ENCODE results near the gene RAB23. TPM values are rescaled to one million over a fixed set of nuclear protein-coding genes. Genes with fewer than 3 reads are reported as not detected.

RAB23 gene
- total RNA-seq, 1 experiment from 2014 or later: 18.1 TPM

DNA sequence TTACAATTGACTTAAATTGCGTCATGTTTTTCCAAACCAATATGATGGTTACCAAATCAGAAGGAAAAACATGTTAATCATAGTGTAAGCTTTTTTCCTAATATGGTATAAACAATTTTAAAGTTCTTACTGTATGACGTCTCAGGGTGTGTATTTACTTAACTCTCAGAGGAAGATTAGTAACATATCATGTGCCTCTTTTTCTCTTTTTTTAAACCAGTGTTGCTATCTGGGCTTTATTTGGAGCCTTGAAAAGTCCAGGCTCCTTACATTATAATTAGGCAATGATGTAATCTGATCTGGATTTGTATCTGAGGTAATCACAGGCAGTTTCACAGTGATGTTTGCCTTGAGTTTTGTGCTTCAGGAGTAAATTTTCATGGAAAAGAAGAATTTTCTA lies 20.4 kb upstream of the RAB23 start:
- Histone ChIP-seq H2AFZ (ENCODE audit: low read length) (no peak overlapping the region), H2BK120ac (ENCODE audit: low read depth, low read length, poor library complexity, severe bottlenecking) (no peak overlapping the region), H3K56ac (ENCODE audit: insufficient read length, low read depth, low read length) (no peak overlapping the region), H3K9me3 (ENCODE audit: control insufficient read depth, low read depth, low read length) (no peaks in the 10 kb centered on the region), H2BK5ac (ENCODE audit: insufficient read length, low read length) (no peak overlapping the region), H3K9ac (ENCODE audit: extremely low read depth, insufficient read length, low read length) (no peak overlapping the region), H3K79me1 (ENCODE audit: insufficient read depth, low read depth, low read length, poor library complexity, severe bottlenecking) (no peaks in the 10 kb centered on the region), H3K4me1 (ENCODE audit: insufficient read depth, low read length) (no peaks in the 10 kb centered on the region), H3K27me3 (ENCODE audit: insufficient read depth, low read length) (no peaks in the 10 kb centered on the region), H4K91ac (ENCODE audit: insufficient read length, low read depth, low read length) (no peak overlapping the region), H3K4me2 (ENCODE audit: insufficient read depth, insufficient read length, low read length) (no peak overlapping the region), H3K79me2 (ENCODE audit: insufficient read depth, low read length) (no peaks in the 10 kb centered on the region), H4K5ac (ENCODE audit: insufficient read length, low read depth, low read length) (no peak overlapping the region), H4K8ac (replicated peaks; ENCODE audit: insufficient read length, low read depth, low read length) (no peak overlapping the region), H2BK15ac (ENCODE audit: low read depth, low read length) (no peak overlapping the region), H2BK12ac (ENCODE audit: insufficient read length, low read depth, low read length) (no peak overlapping the region), H3K27ac (ENCODE audit: insufficient read length, low read depth, low read length) (no peak overlapping the region), H3T11ph (ENCODE audit: low read length) (no peak overlapping the region), H4K20me1 (ENCODE audit: control insufficient read depth, insufficient read depth, insufficient read length) (no peaks in the 10 kb centered on the region), H3K23ac (ENCODE audit: insufficient read length, low read depth, low read length) (no peak overlapping the region), H3K23me2 (ENCODE audit: insufficient read length, low read depth, low read length, poor library complexity, severe bottlenecking) (no peaks in the 10 kb centered on the region), H2AK5ac (ENCODE audit: insufficient read length, low read length) (no peak overlapping the region), H3K4ac (ENCODE audit: low read depth, low read length) (no peak overlapping the region), H3K18ac (ENCODE audit: insufficient read length, low read depth, low read length) (no peak overlapping the region), H2BK20ac (ENCODE audit: low read depth, low read length, poor library complexity, severe bottlenecking) (no peak overlapping the region), H3K14ac (ENCODE audit: insufficient read depth, low read length) (no peak overlapping the region)
- WGBS (ENCODE audit: extremely low coverage, insufficient read length, low lambda C conversion rate): no CpG with 5 or more reads among the region's 2 CpGs
- no peaks in the 10 kb centered on the region for H3K4me1 Mint-ChIP-seq
- H3K27me3 Mint-ChIP-seq (ENCODE audit: low read depth): no peaks in the 10 kb centered on the region; the same call in 1 of the 2 replicates
- DNase-seq: no peak
- H3K4me3 Mint-ChIP-seq: no peak overlapping the region
- TF ChIP-seq, protein P1, sequence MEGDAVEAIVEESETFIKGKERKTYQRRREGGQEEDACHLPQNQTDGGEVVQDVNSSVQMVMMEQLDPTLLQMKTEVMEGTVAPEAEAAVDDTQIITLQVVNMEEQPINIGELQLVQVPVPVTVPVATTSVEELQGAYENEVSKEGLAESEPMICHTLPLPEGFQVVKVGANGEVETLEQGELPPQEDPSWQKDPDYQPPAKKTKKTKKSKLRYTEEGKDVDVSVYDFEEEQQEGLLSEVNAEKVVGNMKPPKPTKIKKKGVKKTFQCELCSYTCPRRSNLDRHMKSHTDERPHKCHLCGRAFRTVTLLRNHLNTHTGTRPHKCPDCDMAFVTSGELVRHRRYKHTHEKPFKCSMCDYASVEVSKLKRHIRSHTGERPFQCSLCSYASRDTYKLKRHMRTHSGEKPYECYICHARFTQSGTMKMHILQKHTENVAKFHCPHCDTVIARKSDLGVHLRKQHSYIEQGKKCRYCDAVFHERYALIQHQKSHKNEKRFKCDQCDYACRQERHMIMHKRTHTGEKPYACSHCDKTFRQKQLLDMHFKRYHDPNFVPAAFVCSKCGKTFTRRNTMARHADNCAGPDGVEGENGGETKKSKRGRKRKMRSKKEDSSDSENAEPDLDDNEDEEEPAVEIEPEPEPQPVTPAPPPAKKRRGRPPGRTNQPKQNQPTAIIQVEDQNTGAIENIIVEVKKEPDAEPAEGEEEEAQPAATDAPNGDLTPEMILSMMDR (conservative IDR thresholded peaks at IDR 0.05): no peak
- H3K36me3 Mint-ChIP-seq (ENCODE audit: insufficient read depth in 1 of 3, low read depth in 3 of 3): no peaks in the 10 kb centered on the region
- no peak overlapping the region for H3K27ac Mint-ChIP-seq
- H3K9me3 Mint-ChIP-seq: peaks cover 0 to 6% of the 10 kb centered on the region in 2 experiments; a peak in 3 of 5 replicates
